ENCODE results near the gene CAMK4.

Gene CAMK4

GRCh38 chr5:111223787-111224560 lies at the start of gene CAMK4:
CAMK4 (plus strand) TSS chr5:111224384; CDS start chr5:111224484, 100 bp downstream.
- DNase-seq: peak; percentile 76

GRCh38 chr5:111183064-111183463 lies 41.1 kb upstream of the CAMK4 start:
- no peak for DNase-seq

- no peak for DNase-seq
Observed at GRCh38 chr5:111187079-111187478, 37.1 kb upstream of the CAMK4 start.

GRCh38 chr5:111194053-111194452 lies 30.1 kb upstream of the CAMK4 start:
- no peak for DNase-seq

- DNase-seq: no peak
Observed at GRCh38 chr5:111194925-111195324, 29.3 kb upstream of the CAMK4 start.

- DNase-seq: peak; percentile 8
Observed at GRCh38 chr5:111197523-111197922, 26.7 kb upstream of the CAMK4 start.

- no peak for DNase-seq
Observed at GRCh38 chr5:111198281-111198966, 25.8 kb upstream of the CAMK4 start.

GRCh38 chr5:111200828-111201227 lies 23.4 kb upstream of the CAMK4 start:
- no peak for DNase-seq

GRCh38 chr5:111201705-111202104 lies 22.5 kb upstream of the CAMK4 start:
- DNase-seq: no peak

- no peak for DNase-seq
Observed at GRCh38 chr5:111211341-111211740, 12.8 kb upstream of the CAMK4 start.

GRCh38 chr5:111214052-111214742 lies 10.0 kb upstream of the CAMK4 start:
- no peak for DNase-seq

- no peak for DNase-seq
Observed at GRCh38 chr5:111215971-111216370, 8.2 kb upstream of the CAMK4 start.

GRCh38 chr5:111221139-111221538 lies 3.0 kb upstream of the CAMK4 start:
- no peak for DNase-seq

GRCh38 chr5:111223101-111223786 lies 940 bp upstream of the CAMK4 start:
- peak; percentile 38 for DNase-seq

GRCh38 chr5:111224561-111225345 lies 569 bp downstream of the CAMK4 start:
- DNase-seq: peak; percentile 51

GRCh38 chr5:111225926-111226325 lies 1.7 kb downstream of the CAMK4 start:
- DNase-seq: no peak

GRCh38 chr5:111226556-111226955 lies 2.4 kb downstream of the CAMK4 start:
- DNase-seq: no peak

GRCh38 chr5:111227226-111227782 lies 3.1 kb downstream of the CAMK4 start:
- DNase-seq: no peak

GRCh38 chr5:111227801-111228200 lies 3.6 kb downstream of the CAMK4 start:
- no peak for DNase-seq

- no peak for DNase-seq
Observed at GRCh38 chr5:111228520-111229220, 4.5 kb downstream of the CAMK4 start.

GRCh38 chr5:111229221-111229835 lies 5.1 kb downstream of the CAMK4 start:
- DNase-seq: no peak
